SU-DHL-6 (cell line): ENCODE results near the gene LSR.

Experiments
- CTCF ChIP-seq: fragments of 200-600 bp; sonication (generic); IDR thresholded peaks from one replicate; pipeline ENCODE4 v1.5.1; 2017; ENCODE audit warnings: antibody characterized with exemption, mild to moderate bottlenecking, low read length, moderate library complexity; ENCODE audit not compliant: insufficient read depth, poor library complexity, severe bottlenecking
- EZH2phosphoT487 ChIP-seq: fragments of 200-600 bp; sonication (generic), shearing (Covaris generic); conservative IDR thresholded peaks from 2 replicates; pipeline ENCODE4 v1.6.1; 2018; ENCODE audit warnings: mild to moderate bottlenecking, antibody characterized with exemption, low read length, moderate library complexity, mixed read lengths

- TF ChIP-seq CTCF (no peak), EZH2phosphoT487 (no peak)
Measured at GRCh38 chr19:35311901-35312665, 63.3 kb downstream of the LSR start.
